Left lung (tissue), 10 donors: Measurements from ENCODE around the gene SPECC1L. TPM values are rescaled to one million over a fixed set of nuclear protein-coding genes. Genes with fewer than 3 reads are reported as not detected.
A peak's percentile ranks its signal among the peaks of the same experiment; 100 is the strongest.
"Not testable (repeated sequence)": the region's sequence is repeated elsewhere in the genome, so short reads cannot be mapped to it uniquely, and the experiment has no call there.

Experiments used
- ATAC-seq: fragments of 200-7000 bp; cut with Tn5 transposase; one replicate; pipeline ENCODE4 v1.9.1; 2020; ENCODE audit warnings: moderate library complexity
- DNase-seq, 4 donors: peaks; one replicate each; pipeline ENCODE4 v3.0.0-alpha.2; 2013 to 2020
- H3K27ac ChIP-seq, 2 donors: fragments of 200-600 bp; sonication (generic) in 1 of 2; one replicate each; pipeline versions ENCODE4 v1.5.0 to v1.8.0; 2020 to 2021
- H3K27me3 ChIP-seq, 2 donors: fragments of 200-600 bp; sonication (generic) in 1 of 2; one replicate each; pipeline versions ENCODE4 v1.5.0 to v1.8.0; 2020 to 2021
- H3K36me3 ChIP-seq, 2 donors: fragments of 200-600 bp; sonication (generic) in 1 of 2; one replicate each; pipeline versions ENCODE4 v1.5.0 to v1.8.0; 2020 to 2021
- H3K4me1 ChIP-seq, 2 donors: fragments of 200-600 bp; one replicate each; pipeline ENCODE4 v1.8.0; 2021
- H3K4me3 ChIP-seq, 2 donors: fragments of 200-600 bp; sonication (generic) in 1 of 2; one replicate each; pipeline versions ENCODE4 v1.5.0 to v1.8.0; 2020 to 2021; ENCODE audit warnings: mild to moderate bottlenecking in 1 of 2
- H3K9me3 ChIP-seq, 2 donors: fragments of 200-600 bp; sonication (generic) in 1 of 2; one replicate each; pipeline versions ENCODE4 v1.5.0 to v1.8.0; 2020 to 2021
- CTCF ChIP-seq, 2 donors: fragments of 200-600 bp; sonication (generic) in 1 of 2; IDR thresholded peaks; one replicate each; pipeline versions ENCODE4 v1.5.0 to v1.8.0; 2021; ENCODE audit warnings: antibody characterized with exemption in 2 of 2
- intact Hi-C, 2 donors: fragments of 100-400 bp; cut with DNase I; formaldehyde crosslinking; loops; one replicate each; pipeline versions ENCODE4 v1.11.2 to v1.14.2; 2022
- polyA plus RNA-seq, 6 donors: library from polyadenylated mRNA; unstranded; fragments of 120-200 nt; gene quantifications; one replicate each; pipeline ENCODE4 v1.2.1, GENCODE V29; 2013; ENCODE audit not compliant: insufficient read length in 6 of 6
- total RNA-seq, 2 donors: library from RNA; stranded (reverse); fragmentation: NEBNext Ultra II Directional; extraction: Animal tissue kit (Norgen Biotek cat#: 25700); gene quantifications; one replicate each; pipeline ENCODE4 v1.2.1, GENCODE V29; 2021
- donor health status: DM: no; HTN: yes; CAD: no.
- donor health status: DM: no; HTN: no; CAD: no.

The SPECC1L gene
- total and polyA plus RNA-seq, 8 donors, result 70.9 to 94.4 (median 80.9) TPM

DNA sequence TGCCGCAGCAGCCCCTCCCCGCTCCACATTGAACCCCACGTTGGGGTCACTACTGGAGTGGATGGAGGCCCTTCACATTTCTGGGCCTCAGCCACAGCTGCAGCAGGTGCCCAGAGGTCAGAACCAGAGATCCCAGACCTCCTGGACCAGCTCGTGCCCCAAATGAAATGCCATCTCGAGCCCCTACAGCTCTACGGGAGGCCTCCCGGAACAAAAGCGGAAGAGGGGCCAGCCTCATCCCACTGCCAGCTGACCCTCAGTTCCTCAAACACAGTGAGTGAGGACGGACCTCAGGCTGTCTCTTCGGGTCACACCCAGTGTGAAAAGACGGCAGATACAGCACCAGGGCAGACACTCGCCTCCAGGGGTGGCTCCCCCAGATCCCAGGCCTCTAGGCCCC is 17.5 kb upstream of the SPECC1L start:
- H3K4me3 ChIP-seq, H3K36me3 ChIP-seq, intact Hi-C loops, H3K9me3 ChIP-seq, DNase-seq, H3K27ac ChIP-seq, ATAC-seq, H3K27me3 ChIP-seq, H3K4me1 ChIP-seq: not testable (repeated sequence)

- DNase-seq, H3K4me1 ChIP-seq, ATAC-seq, H3K36me3 ChIP-seq, H3K9me3 ChIP-seq, H3K27me3 ChIP-seq, intact Hi-C loops, H3K27ac ChIP-seq, H3K4me3 ChIP-seq: not testable (repeated sequence)
Measured at GRCh38 chr22:24256136-24256535, 14.5 kb upstream of the SPECC1L start.

GRCh38 chr22:24256736-24257135 is 13.9 kb upstream of the SPECC1L start:
- DNase-seq, H3K27ac ChIP-seq, H3K4me3 ChIP-seq, ATAC-seq, H3K9me3 ChIP-seq, intact Hi-C loops, H3K4me1 ChIP-seq, H3K36me3 ChIP-seq, H3K27me3 ChIP-seq: not testable (repeated sequence)

DNA sequence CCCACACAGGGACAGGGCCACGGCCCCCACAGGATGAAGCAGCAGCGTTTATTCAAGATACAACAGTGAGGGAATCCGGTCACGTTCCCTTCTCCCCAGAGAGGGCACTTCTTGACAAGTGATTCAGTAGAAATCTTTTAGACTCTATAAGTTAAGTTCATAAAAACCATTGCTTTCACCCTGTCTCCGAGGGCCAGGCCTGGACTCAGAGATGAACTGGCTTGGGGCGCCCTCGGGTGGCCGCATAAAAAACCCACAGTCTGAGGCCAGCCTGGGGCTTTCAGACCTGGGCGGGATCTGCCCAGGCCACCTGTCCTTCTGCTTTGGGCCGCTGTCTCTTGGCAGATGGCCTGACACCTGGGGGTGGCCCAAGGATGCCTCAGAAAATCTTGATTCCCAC is 11.2 kb upstream of the SPECC1L start:
- H3K36me3 ChIP-seq, H3K27me3 ChIP-seq, intact Hi-C loops, H3K9me3 ChIP-seq, H3K4me3 ChIP-seq, H3K4me1 ChIP-seq: not testable (repeated sequence)
- peak in 1 of 2 donors; percentile 39 for TF ChIP-seq CTCF (IDR thresholded peaks at IDR 0.05)
- peak in 3 of 4 donors; percentile 66 to 81 (median 81) for DNase-seq
- H3K27ac ChIP-seq, result peak overlapping the region in 1 of 2 donors; percentile 39
- peak; percentile 70 for ATAC-seq

DNA sequence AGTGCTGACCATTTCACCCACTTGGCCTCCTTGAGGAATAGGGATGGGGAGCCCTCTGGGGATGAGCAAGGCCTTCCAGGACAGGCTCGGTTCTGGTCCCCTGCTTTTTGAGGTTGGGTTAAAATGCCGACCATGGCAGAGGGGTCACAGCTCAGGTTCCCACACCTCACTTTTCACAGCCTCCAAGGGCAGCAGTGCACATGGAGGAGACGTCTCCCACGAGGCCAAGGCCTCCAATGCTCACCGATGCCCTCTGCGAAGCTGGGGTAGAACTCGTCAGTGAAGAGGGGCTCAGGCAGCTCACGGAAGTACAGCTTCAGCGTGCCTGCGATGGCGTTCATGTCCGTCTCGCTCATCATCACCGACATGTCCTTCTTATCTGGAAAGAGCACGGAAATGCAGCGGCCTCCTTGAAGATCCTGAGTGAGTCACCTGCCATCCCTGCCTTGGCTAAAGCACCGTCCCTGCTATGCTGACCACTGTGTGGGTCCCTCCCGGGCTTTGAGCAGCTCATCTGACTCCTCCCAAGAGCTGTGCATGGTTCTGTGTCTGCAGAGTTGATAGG is 8.4 kb upstream of the SPECC1L start:
- DNase-seq, intact Hi-C loops, H3K9me3 ChIP-seq, H3K4me3 ChIP-seq, H3K4me1 ChIP-seq, H3K27ac ChIP-seq, H3K27me3 ChIP-seq, H3K36me3 ChIP-seq, ATAC-seq: not testable (repeated sequence)

DNA sequence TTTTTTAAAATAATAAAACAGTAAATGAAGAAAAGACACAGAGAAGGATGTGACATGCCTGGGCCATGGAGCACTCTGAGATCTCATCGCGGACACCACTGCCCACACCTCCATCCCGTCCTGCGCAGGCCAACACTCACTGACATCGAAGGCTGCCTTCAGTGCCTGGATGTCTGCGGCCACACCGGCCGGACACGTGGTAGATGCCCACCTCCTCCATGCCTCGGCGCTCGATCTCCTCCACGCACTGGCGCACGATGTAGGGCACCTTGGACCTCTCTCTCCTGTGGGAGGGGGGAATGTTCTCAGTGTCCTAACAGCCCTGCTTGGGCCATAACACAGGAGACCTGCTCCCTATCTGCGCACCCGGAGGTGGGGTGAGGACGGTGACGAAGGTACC is 7.2 kb upstream of the SPECC1L start:
- DNase-seq, H3K27ac ChIP-seq, H3K4me3 ChIP-seq, H3K27me3 ChIP-seq, ATAC-seq, H3K36me3 ChIP-seq, intact Hi-C loops, H3K9me3 ChIP-seq, H3K4me1 ChIP-seq: not testable (repeated sequence)

DNA sequence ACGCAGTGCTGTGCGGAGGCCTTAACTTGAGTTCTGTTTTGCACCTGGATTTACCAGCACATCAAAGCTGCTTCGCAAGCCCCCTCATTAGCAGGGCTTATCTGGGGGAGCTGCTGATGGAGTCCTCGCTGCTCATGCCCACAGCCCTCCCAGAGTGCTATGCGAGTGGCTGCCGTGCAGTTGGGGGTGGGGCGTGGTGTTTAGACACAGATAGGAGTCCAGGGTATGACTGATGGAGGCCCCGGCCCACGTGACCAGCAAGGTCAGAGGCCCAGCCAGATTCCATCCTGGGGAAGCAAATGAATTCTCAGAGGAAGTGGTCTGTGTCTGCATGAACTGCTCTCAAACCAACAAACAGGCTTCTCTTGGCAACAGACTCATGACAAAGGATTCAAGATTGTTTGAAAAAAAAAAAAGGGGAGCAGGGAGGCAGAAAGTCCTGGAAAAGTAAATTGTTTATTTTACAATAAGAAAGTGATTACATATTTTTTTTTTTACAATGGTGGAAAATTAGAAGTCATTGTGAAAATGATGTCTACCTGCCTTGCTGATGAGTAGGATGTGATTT is 6.2 kb upstream of the SPECC1L start:
- H3K4me1 ChIP-seq, H3K36me3 ChIP-seq, ATAC-seq, H3K27ac ChIP-seq, H3K4me3 ChIP-seq, DNase-seq, H3K27me3 ChIP-seq, intact Hi-C loops, H3K9me3 ChIP-seq: not testable (repeated sequence)

DNA sequence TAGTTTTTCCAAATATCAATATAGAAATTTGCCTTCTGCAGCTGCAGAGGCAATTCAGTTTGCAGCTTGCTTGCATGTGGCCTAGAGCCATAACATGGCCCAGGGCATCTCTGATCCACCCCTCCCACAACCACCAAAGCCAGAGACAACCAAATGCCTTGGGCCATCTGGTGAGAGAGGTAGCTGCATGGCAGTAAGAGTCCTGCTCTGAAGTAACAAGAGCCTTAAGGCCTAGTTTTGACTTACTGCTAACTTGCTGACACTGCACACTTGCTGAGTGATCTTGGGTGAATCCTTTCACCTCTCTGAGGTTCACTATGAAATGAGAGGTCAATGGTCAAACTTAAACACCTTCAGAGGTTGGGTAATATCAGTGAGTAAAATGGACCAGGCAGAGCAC is 4.9 kb upstream of the SPECC1L start:
- no peaks in the 10 kb centered on the region for H3K27me3 ChIP-seq

DNA sequence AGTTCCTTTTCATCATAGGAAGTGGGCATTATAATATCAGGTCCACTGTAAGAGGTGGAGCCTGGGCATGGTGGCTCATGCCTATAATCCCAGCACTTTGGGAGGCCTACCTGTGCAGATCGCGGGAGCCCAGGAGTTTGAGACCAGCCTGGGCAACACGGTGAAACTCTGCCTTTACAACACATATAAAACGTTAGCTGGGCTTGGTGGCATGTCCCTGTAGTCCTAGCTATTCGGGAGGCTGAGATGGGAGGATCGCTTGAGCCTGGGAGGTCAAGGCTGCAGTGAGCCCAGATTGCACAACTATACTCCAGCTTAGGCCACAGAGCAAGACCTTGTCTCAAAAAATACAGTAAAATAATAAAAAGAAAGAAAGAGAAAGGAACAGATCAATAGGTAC is 4.1 kb upstream of the SPECC1L start:
- H3K9me3 ChIP-seq, H3K27me3 ChIP-seq, H3K36me3 ChIP-seq, H3K4me1 ChIP-seq, DNase-seq, H3K27ac ChIP-seq, intact Hi-C loops, ATAC-seq, H3K4me3 ChIP-seq: not testable (repeated sequence)

More for the DNA sequence above, 4.9 kb upstream of the SPECC1L start:
- TF ChIP-seq CTCF (IDR thresholded peaks at IDR 0.05), result no peak
- Histone ChIP-seq H3K4me3 (no peak overlapping the region), H3K9me3 (no peaks in the 10 kb centered on the region), H3K27ac (no peak overlapping the region), H3K36me3 (no peaks in the 10 kb centered on the region), H3K4me1 (no peaks in the 10 kb centered on the region)
- no peak for ATAC-seq
- no peak for DNase-seq
- intact Hi-C loops, result no loop called here
